GM12873 (cell line): ENCODE measurements around the gene ARHGEF39.

Experiments used
- TF ChIP-seq, protein P1 (sequence below): IDR thresholded peaks from 2 replicates; pipeline ENCODE4 v1.5.1; 2012; ENCODE audit warnings: low read depth, mild to moderate bottlenecking, moderate library complexity, low read length, control low read depth; ENCODE audit not compliant: insufficient read depth; ENCODE audit errors: missing control alignments

ARHGEF39 gene

DNA sequence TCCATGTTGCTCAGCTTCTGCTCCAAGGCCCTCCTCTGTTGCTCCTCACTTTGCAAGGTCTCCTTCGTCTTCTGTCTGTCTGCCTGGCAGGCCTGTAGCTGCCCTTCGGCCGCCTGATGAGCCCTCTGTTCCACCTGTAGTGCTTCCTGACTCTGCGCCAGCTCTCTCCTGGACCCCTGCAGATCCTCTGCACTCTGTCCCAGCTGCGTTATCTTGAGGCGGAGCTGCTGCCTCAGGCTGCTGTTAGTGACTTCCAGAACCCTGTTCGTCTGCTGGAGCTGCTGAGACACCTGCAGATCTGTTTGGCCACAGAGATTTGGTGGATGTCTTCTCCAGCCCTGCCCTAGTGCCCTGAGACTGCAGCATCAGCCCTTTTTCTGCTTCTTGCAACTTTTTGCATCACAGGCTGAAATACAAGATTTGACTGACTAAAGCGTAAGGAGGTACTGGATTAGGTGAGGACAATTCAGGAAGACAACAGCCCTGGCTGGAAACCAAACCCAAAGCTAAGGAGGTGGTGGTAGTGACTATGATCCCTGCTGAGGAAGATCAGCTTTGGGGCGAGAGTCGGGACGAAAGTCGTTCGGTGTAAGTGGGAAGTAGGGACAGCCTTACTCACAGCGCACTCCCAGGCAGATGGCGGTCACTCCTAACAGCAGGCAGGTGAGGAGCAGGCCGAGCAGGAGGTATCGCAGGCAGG lies 48.9 kb downstream of the ARHGEF39 start:
- TF ChIP-seq, protein P1, sequence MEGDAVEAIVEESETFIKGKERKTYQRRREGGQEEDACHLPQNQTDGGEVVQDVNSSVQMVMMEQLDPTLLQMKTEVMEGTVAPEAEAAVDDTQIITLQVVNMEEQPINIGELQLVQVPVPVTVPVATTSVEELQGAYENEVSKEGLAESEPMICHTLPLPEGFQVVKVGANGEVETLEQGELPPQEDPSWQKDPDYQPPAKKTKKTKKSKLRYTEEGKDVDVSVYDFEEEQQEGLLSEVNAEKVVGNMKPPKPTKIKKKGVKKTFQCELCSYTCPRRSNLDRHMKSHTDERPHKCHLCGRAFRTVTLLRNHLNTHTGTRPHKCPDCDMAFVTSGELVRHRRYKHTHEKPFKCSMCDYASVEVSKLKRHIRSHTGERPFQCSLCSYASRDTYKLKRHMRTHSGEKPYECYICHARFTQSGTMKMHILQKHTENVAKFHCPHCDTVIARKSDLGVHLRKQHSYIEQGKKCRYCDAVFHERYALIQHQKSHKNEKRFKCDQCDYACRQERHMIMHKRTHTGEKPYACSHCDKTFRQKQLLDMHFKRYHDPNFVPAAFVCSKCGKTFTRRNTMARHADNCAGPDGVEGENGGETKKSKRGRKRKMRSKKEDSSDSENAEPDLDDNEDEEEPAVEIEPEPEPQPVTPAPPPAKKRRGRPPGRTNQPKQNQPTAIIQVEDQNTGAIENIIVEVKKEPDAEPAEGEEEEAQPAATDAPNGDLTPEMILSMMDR: no peak

DNA sequence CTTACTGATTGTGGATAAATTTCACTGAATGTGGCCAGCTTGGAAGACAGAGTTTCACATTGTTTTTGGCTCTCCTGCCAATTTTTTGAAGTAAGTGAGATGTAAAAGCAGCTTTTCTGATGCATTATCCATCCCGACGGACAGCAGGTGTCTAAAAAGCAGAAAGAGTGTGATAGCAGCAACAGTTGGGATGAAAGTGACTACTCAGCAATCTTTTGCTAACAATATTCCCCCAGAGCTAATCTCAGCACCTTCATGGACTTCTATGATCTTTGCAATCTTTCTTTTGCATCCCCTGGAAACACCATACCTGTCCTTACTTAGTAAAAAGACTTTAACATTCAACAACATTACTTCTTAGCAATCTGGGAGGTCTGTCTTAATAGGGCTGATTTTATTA lies 52.2 kb downstream of the ARHGEF39 start:
- TF ChIP-seq, protein P1: no peak

DNA sequence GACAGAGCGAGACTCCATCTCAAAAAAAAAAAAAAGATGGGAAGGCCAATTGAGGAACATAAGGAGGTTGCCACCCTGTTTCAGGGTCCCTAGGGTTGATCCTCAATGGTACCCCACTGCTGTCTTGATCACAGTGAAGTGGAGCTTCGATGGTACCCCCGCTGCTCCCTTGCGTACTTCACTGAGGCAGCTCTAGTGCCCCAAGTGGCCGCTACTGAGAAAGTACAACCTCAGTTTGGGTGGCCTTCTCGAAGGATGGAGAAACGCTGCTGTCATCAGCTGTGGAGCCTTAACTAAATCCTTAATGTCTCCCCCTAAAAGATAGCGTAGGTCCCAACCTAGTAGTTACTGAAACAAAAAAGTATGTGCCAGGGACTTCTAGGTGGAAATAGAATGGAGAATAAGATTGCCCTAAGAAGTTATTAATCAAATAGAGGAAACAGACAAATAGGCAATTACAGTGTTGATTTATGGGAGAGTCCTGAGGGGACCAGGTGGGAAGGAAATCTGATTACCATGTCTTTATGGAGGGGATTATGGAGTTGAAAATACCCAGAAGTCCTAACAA lies 53.7 kb downstream of the ARHGEF39 start:
- TF ChIP-seq, protein P1: peak; percentile 88

DNA sequence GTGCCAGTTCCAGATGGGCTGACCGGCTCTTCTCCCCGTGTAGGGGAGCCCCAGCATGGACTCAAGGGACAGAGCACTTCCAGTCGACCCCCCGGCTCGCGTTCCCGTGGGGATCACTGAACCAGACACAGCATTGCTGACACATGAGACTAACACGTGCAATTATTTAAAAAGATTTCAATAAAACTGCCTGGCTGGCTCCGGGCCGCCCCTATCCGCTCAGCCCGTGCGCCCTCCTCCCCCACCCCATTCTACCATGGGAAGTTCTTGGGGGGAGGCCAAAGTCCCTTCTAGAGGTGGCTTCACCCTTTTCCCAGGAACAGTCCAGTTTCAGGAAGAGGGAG lies 55.2 kb downstream of the ARHGEF39 start:
- TF ChIP-seq, protein P1: no peak
